ENCODE results near the gene IRX3. TPM values are rescaled to one million over a fixed set of nuclear protein-coding genes. Genes with fewer than 3 reads are reported as not detected.
A peak's percentile ranks its signal among the peaks of the same experiment; 100 is the strongest.

Gene IRX3
- not detected for polyA plus RNA-seq (ENCODE audit: low read depth in 6 of 6)

GRCh38 chr16:54286366-54287130 lies at the start of gene IRX3:
Gene IRX3 (minus strand): TSS chr16:54286787. CDS start chr16:54286050, 737 bp downstream.
- H3K4me3 Mint-ChIP-seq, result peak within 1 kb of the TSS in 7 of 8 donors; percentile 20 to 77 (median 55)
- H3K9me3 Mint-ChIP-seq, result peaks cover 0 to 4% (median 0%) of the 10 kb centered on the region in 7 donors
- peak within 1 kb of the TSS in 1 of 6 donors; percentile 75 for H3K27ac Mint-ChIP-seq
- ATAC-seq (ENCODE audit: low read depth in 2 of 2) (no peak), DNase-seq (no peak)
- H3K27me3 Mint-ChIP-seq, result peaks cover 36 to 86% (median 78%) of the 10 kb centered on the region in 3 donors
- peaks cover 27 to 33% (median 29%) of the 10 kb centered on the region in 3 donors for H3K4me1 Mint-ChIP-seq
- H3K36me3 Mint-ChIP-seq, result peaks cover 0 to 42% of the 10 kb centered on the region in 2 donors

DNA sequence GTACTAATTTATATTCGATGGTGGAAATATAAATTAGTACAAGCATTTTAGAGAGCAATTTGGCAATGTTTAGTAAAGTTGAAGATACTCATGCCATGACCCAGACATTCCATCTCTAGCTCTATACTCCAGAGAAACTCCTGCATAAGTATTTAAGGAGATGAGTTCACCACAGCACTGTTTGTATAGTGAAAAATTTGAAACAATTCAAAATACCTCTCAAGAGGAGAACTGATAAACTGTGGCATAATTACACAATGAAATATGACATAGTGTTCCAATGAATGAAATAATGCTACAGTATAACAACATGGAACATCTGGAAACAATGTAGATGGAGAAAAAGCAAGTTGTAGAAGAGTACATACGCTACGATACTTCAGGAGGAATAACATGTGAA lies 48.6 kb upstream of the IRX3 start:
- no peak overlapping the region for H3K27ac Mint-ChIP-seq
- no peak for ATAC-seq (ENCODE audit: low read depth in 2 of 2)

DNA sequence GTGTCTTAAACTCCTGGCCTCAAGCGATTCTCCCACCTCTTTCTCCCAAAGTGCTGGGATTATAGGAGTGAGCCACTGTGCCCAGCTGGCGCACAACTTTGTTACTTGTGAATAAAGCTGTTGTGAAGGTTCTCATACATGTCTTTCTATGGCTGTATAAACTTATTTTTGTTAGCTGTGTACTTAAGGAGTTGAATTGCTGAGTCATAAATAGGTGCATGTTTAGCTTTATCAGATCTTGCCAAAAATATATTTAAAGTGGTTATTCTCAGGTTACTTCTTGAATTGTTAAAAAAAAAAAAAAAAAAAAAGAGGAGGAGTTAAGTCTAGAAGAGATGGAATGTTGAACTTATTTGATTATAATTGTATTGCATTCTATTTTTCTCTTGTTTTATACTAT lies 47.6 kb upstream of the IRX3 start:
- no peak overlapping the region for H3K27ac Mint-ChIP-seq
- H3K36me3 Mint-ChIP-seq, result no peaks in the 10 kb centered on the region
- H3K27me3 Mint-ChIP-seq, result peaks cover 18 to 39% (median 33%) of the 10 kb centered on the region in 3 donors
- ATAC-seq (ENCODE audit: low read depth in 2 of 2) (no peak), DNase-seq (no peak)
- no peak overlapping the region for H3K4me3 Mint-ChIP-seq
- no peaks in the 10 kb centered on the region for H3K4me1 Mint-ChIP-seq
- peaks cover 0 to 4% (median 0%) of the 10 kb centered on the region in 7 donors for H3K9me3 Mint-ChIP-seq

More for the DNA sequence above, 48.6 kb upstream of the IRX3 start:
- DNase-seq, result no peak
- no peaks in the 10 kb centered on the region for H3K4me1 Mint-ChIP-seq
- H3K27me3 Mint-ChIP-seq, result peaks cover 15 to 36% (median 36%) of the 10 kb centered on the region in 3 donors
- H3K36me3 Mint-ChIP-seq, result no peaks in the 10 kb centered on the region
- H3K9me3 Mint-ChIP-seq, result peaks cover 0 to 4% (median 0%) of the 10 kb centered on the region in 7 donors
- no peak overlapping the region for H3K4me3 Mint-ChIP-seq

GRCh38 chr16:54331241-54332002 lies 44.8 kb upstream of the IRX3 start:
- H3K27me3 Mint-ChIP-seq, result peaks cover 23 to 31% (median 24%) of the 10 kb centered on the region in 3 donors
- H3K4me3 Mint-ChIP-seq, result no peak overlapping the region
- DNase-seq (no peak), ATAC-seq (ENCODE audit: low read depth in 2 of 2) (no peak)
- peaks cover 0 to 6% (median 2%) of the 10 kb centered on the region in 7 donors for H3K9me3 Mint-ChIP-seq
- H3K4me1 Mint-ChIP-seq, result no peaks in the 10 kb centered on the region
- H3K27ac Mint-ChIP-seq, result no peak overlapping the region
- no peaks in the 10 kb centered on the region for H3K36me3 Mint-ChIP-seq

GRCh38 chr16:54327609-54328008 lies 41.0 kb upstream of the IRX3 start:
- peaks cover 0 to 6% (median 2%) of the 10 kb centered on the region in 7 donors for H3K9me3 Mint-ChIP-seq
- peaks cover 12 to 21% (median 18%) of the 10 kb centered on the region in 3 donors for H3K27me3 Mint-ChIP-seq
- DNase-seq, result no peak
- H3K36me3 Mint-ChIP-seq, result no peaks in the 10 kb centered on the region
- no peaks in the 10 kb centered on the region for H3K4me1 Mint-ChIP-seq
- H3K4me3 Mint-ChIP-seq, result no peak overlapping the region
- ATAC-seq (ENCODE audit: low read depth in 2 of 2), result no peak
- H3K27ac Mint-ChIP-seq, result no peak overlapping the region

DNA sequence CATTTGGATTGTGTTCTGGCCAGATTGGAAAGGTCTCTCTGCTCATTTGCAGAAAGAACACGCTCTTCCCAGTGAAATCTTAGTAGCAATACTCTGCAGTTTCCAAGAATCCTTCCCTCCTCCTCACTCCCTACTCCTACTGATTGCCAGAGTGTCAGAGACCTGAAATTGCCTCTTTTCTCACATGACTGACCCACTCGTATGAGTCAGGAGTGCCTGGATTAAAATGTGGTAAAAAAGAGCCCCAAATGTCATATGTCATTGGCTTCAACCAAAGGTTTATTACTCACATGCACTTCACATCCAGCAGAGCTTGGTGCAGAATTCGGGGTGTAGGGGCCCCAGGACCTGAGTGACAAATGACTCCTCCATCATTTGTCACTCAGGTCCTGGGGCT lies 39.7 kb upstream of the IRX3 start:
- DNase-seq, result no peak
- peaks cover 0 to 5% (median 2%) of the 10 kb centered on the region in 7 donors for H3K9me3 Mint-ChIP-seq
- H3K36me3 Mint-ChIP-seq, result no peaks in the 10 kb centered on the region
- H3K27me3 Mint-ChIP-seq, result peaks cover 10 to 18% (median 18%) of the 10 kb centered on the region in 3 donors
- no peak for ATAC-seq (ENCODE audit: low read depth in 2 of 2)
- no peak overlapping the region for H3K27ac Mint-ChIP-seq
- H3K4me1 Mint-ChIP-seq, result no peaks in the 10 kb centered on the region
- no peak overlapping the region for H3K4me3 Mint-ChIP-seq

DNA sequence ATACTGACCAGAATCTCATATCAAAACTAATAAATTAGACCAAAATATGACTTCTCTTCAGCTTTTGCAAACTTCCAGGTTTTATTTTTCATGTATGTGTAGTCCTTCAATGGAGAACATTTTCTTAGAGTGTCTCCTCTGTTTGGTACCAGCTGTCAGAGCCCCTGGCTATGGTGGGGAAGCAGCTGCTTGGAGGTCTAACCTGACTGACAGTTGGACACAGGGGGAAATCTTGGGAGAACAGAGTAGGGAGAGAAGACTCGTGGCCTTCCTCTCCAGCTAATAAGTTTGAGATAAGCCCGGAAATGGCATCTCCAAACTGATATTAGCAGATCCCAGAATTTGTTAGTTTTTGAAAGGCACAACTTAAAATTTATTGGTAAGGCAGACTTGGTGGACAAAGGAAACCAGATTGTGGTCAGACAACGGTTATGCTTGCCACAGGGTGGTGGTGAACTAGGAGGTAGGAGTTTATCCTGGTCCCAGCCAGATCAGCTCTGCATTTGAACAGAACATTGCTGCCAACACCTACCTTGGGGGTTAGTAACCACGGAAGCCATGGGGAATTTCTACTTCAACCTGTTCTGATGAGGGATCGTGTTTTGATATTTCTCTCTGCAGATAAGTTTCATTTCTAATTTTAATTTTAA lies 39.2 kb upstream of the IRX3 start:
- H3K9me3 Mint-ChIP-seq, result peaks cover 0 to 5% (median 2%) of the 10 kb centered on the region in 7 donors
- DNase-seq (no peak), ATAC-seq (ENCODE audit: low read depth in 2 of 2) (no peak)
- no peaks in the 10 kb centered on the region for H3K36me3 Mint-ChIP-seq
- H3K27ac Mint-ChIP-seq, result no peak overlapping the region
- H3K27me3 Mint-ChIP-seq, result peaks cover 6 to 14% (median 13%) of the 10 kb centered on the region in 3 donors
- H3K4me1 Mint-ChIP-seq, result no peaks in the 10 kb centered on the region
- no peak overlapping the region for H3K4me3 Mint-ChIP-seq

GRCh38 chr16:54324716-54325115 lies 38.1 kb upstream of the IRX3 start:
- ATAC-seq (ENCODE audit: low read depth in 2 of 2), result no peak
- no peak for DNase-seq

DNA sequence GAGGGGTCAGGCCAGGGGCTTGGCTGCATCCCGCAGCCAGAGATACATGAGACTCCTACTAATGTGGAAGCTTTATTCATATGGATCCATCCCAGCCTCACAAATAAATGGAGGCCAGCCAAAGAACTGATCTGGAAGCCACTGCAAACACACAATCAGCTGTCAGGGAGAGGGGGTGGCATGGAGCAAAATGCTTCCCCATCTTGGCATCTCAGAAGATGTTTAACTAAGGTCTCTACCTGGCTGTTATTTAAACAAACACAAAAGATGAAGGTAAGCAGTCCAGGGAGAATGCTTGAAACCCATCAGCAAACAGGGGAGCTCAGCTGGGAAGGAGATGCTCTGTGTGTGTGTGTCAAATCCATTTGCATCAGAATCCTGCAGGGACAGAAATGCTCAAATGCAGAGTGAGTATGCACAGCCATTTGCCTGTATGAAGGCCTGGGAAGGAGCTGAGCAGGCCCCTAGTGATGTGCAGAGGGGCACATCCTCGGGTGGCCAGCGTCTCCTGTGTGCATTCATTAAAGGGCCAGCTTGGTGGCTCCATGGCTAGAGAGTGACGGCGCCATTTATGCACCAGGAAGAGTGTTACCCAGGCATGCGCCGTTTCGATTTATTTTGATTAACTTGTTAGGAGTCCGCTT lies 34.2 kb upstream of the IRX3 start:
- peaks cover 6 to 8% (median 8%) of the 10 kb centered on the region in 3 donors for H3K27me3 Mint-ChIP-seq
- no peak overlapping the region for H3K4me3 Mint-ChIP-seq
- DNase-seq (no peak), ATAC-seq (ENCODE audit: low read depth in 2 of 2) (no peak)
- no peaks in the 10 kb centered on the region for H3K4me1 Mint-ChIP-seq
- H3K36me3 Mint-ChIP-seq, result no peaks in the 10 kb centered on the region
- H3K27ac Mint-ChIP-seq, result peak overlapping the region in 1 of 6 donors; percentile 26
- H3K9me3 Mint-ChIP-seq, result peaks cover 0 to 3% (median 0%) of the 10 kb centered on the region in 7 donors

More at GRCh38 chr16:54324716-54325115, 38.1 kb upstream of the IRX3 start:
- H3K9me3 Mint-ChIP-seq, result peaks cover 0 to 5% (median 1%) of the 10 kb centered on the region in 7 donors
- H3K36me3 Mint-ChIP-seq, result no peaks in the 10 kb centered on the region
- no peak overlapping the region for H3K27ac Mint-ChIP-seq
- H3K27me3 Mint-ChIP-seq, result peaks cover 2 to 14% (median 9%) of the 10 kb centered on the region in 3 donors
- H3K4me1 Mint-ChIP-seq, result no peaks in the 10 kb centered on the region
- H3K4me3 Mint-ChIP-seq, result no peak overlapping the region

DNA sequence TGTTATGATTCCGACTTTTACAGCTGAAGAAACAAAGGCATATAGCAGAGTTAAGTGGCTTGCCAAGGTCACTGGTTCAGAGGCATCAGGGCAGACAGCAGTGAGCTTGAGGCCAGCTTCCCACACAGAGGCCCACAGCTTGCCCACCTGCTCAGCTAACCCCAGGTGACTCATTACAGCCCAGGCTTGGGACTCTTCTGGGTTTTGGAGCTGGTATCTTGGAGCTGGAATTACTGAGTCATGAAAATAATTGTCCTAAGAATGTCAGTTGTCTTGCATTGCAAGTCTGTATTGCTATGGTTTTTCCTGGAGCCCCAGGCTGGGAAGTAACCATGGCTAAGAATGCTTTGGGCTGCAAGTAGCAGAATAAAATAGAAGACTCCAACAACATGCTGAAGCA lies 32.4 kb upstream of the IRX3 start:
- Mint-ChIP-seq H3K27me3 (peaks cover 4 to 9% (median 8%) of the 10 kb centered on the region in 3 donors), H3K9me3 (peaks cover 0 to 4% (median 0%) of the 10 kb centered on the region in 7 donors), H3K4me3 (no peak overlapping the region), H3K27ac (no peak overlapping the region), H3K4me1 (no peaks in the 10 kb centered on the region), H3K36me3 (no peaks in the 10 kb centered on the region)
- ATAC-seq (ENCODE audit: low read depth in 2 of 2) (no peak), DNase-seq (no peak)

- Mint-ChIP-seq H3K27me3 (peaks cover 4 to 9% (median 8%) of the 10 kb centered on the region in 3 donors), H3K4me3 (no peak overlapping the region), H3K9me3 (peaks cover 0 to 4% (median 0%) of the 10 kb centered on the region in 7 donors), H3K4me1 (no peaks in the 10 kb centered on the region), H3K27ac (no peak overlapping the region), H3K36me3 (no peaks in the 10 kb centered on the region)
- ATAC-seq (ENCODE audit: low read depth in 2 of 2) (no peak), DNase-seq (no peak)
Observed at GRCh38 chr16:54317101-54317611, 30.6 kb upstream of the IRX3 start.

- Mint-ChIP-seq H3K27ac (no peak overlapping the region), H3K4me3 (no peak overlapping the region), H3K27me3 (peaks cover 4 to 9% (median 8%) of the 10 kb centered on the region in 3 donors), H3K9me3 (peaks cover 0 to 4% (median 0%) of the 10 kb centered on the region in 7 donors), H3K4me1 (no peaks in the 10 kb centered on the region), H3K36me3 (no peaks in the 10 kb centered on the region)
- ATAC-seq (ENCODE audit: low read depth in 2 of 2) (no peak), DNase-seq (no peak)
Observed at GRCh38 chr16:54316095-54316889, 29.7 kb upstream of the IRX3 start.

Measured in naive B cell (primary cell).